ENCODE results near the gene SUSD2. TPM values are rescaled to one million over a fixed set of nuclear protein-coding genes. Genes with fewer than 3 reads are reported as not detected.

Gene SUSD2
- total and polyA plus RNA-seq, 4 donors = 0.14 to 2.5 (median 0.52) TPM

- peaks cover 0 to 45% (median 7%) of the 10 kb centered on the region in 4 donors for H3K36me3 ChIP-seq (ENCODE audit: control insufficient read depth in 4 of 4, insufficient read depth in 3 of 4, low read depth in 1 of 4, low read length in 3 of 4)
- peaks cover 0 to 6% (median 0%) of the 10 kb centered on the region in 4 donors for H3K4me1 ChIP-seq (ENCODE audit: control insufficient read depth in 4 of 4, insufficient read depth in 4 of 4, low read length in 3 of 4)
- H3K9me3 ChIP-seq (ENCODE audit: control insufficient read depth in 4 of 4, low read length in 3 of 4) = no peaks in the 10 kb centered on the region
- H3K4me3 ChIP-seq (ENCODE audit: low read depth in 1 of 3, low read length in 3 of 3) = no peak overlapping the region
- no peak for TF ChIP-seq ATF3 (IDR thresholded peaks at IDR 0.05)
- no peak for TF ChIP-seq RXRA (IDR thresholded peaks at IDR 0.05)
- TF ChIP-seq YY1 (IDR thresholded peaks at IDR 0.05) = no peak
- no peak for TF ChIP-seq MAX (IDR thresholded peaks at IDR 0.05)
- no peak for TF ChIP-seq TAF1 (conservative IDR thresholded peaks at IDR 0.05)
- TF ChIP-seq NR2F2 (IDR thresholded peaks at IDR 0.05) = no peak
- no peak for TF ChIP-seq RAD21 (IDR thresholded peaks at IDR 0.05)
- no peak for TF ChIP-seq SP1 (IDR thresholded peaks at IDR 0.05)
- no peak for TF ChIP-seq EGR1 (IDR thresholded peaks at IDR 0.05; ENCODE audit: low read depth in 2 of 2)
- TF ChIP-seq CTCF (IDR thresholded peaks at IDR 0.05; ENCODE audit: low read depth, low read length, missing input control) = no peak
- no peak for TF ChIP-seq FOXA2 (IDR thresholded peaks at IDR 0.05)
- no peak for TF ChIP-seq GABPA (IDR thresholded peaks at IDR 0.05 in 1 of 2, conservative IDR thresholded peaks at IDR 0.05 in 1 of 2)
- no peak overlapping the region for H3K27ac ChIP-seq (ENCODE audit: low read depth in 1 of 2, low read length in 2 of 2)
- no peaks in the 10 kb centered on the region for H3K27me3 ChIP-seq (ENCODE audit: control insufficient read depth in 4 of 4, insufficient read depth in 4 of 4, low read length in 3 of 4)
- no peak for DNase-seq (ENCODE audit: low spot score)
- 93% methylated on average over 12 of the region's 12 CpGs for WGBS
- H3K9ac ChIP-seq (ENCODE audit: low read depth in 1 of 2, low read length in 2 of 2) = no peak overlapping the region
Measured at GRCh38 chr22:24170188-24170587, 11.1 kb upstream of the SUSD2 start.

GRCh38 chr22:24170632-24171031 is 10.7 kb upstream of the SUSD2 start:
- Histone ChIP-seq H3K36me3 (ENCODE audit: control insufficient read depth in 4 of 4, insufficient read depth in 3 of 4, low read depth in 1 of 4, low read length in 3 of 4) (peaks cover 0 to 40% (median 7%) of the 10 kb centered on the region in 4 donors), H3K27me3 (ENCODE audit: control insufficient read depth in 4 of 4, insufficient read depth in 4 of 4, low read length in 3 of 4) (no peaks in the 10 kb centered on the region), H3K9ac (ENCODE audit: low read depth in 1 of 2, low read length in 2 of 2) (no peak overlapping the region), H3K4me3 (ENCODE audit: low read depth in 1 of 3, low read length in 3 of 3) (no peak overlapping the region), H3K4me1 (ENCODE audit: control insufficient read depth in 4 of 4, insufficient read depth in 4 of 4, low read length in 3 of 4) (peaks cover 0 to 6% (median 0%) of the 10 kb centered on the region in 4 donors), H3K27ac (ENCODE audit: low read depth in 1 of 2, low read length in 2 of 2) (no peak overlapping the region), H3K9me3 (ENCODE audit: control insufficient read depth in 4 of 4, low read length in 3 of 4) (no peaks in the 10 kb centered on the region)
- WGBS = 92% methylated on average over 5 of the region's 5 CpGs
- TF ChIP-seq EGR1 (IDR thresholded peaks at IDR 0.05; ENCODE audit: low read depth in 2 of 2) = no peak
- no peak for TF ChIP-seq FOXA1 (IDR thresholded peaks at IDR 0.05)
- no peak for TF ChIP-seq NR2F2 (IDR thresholded peaks at IDR 0.05)
- no peak for TF ChIP-seq REST (IDR thresholded peaks at IDR 0.05)
- no peak for TF ChIP-seq JUND (IDR thresholded peaks at IDR 0.05)
- no peak for TF ChIP-seq GABPA (IDR thresholded peaks at IDR 0.05 in 1 of 2, conservative IDR thresholded peaks at IDR 0.05 in 1 of 2)
- no peak for TF ChIP-seq CTCF (IDR thresholded peaks at IDR 0.05; ENCODE audit: low read depth, low read length, missing input control)
- TF ChIP-seq ATF3 (IDR thresholded peaks at IDR 0.05) = no peak
- no peak for DNase-seq (ENCODE audit: low spot score)
